HepG2 (cell line): Measurements from ENCODE around the gene RPRD2. TPM values are rescaled to one million over a fixed set of nuclear protein-coding genes. Genes with fewer than 3 reads are reported as not detected.

ENCODE experiments used
- ATF7 ChIP-seq, 2 experiments: fragments of 450-650 bp in 1 of 2; sonication (generic) in 1 of 2; formaldehyde crosslinking in 1 of 2; IDR thresholded peaks; 2 replicates each; pipeline versions ENCODE4 v1.4.0 to v1.6.1; 2016 to 2020; ENCODE audit warnings: antibody characterized with exemption in 1 of 2, mild to moderate bottlenecking in 1 of 2, missing genetic modification reagents in 1 of 2
- FOSL2 ChIP-seq: sonication (generic); formaldehyde crosslinking; IDR thresholded peaks from 2 replicates; pipeline ENCODE4 v1.4.0; 2020; ENCODE audit warnings: missing genetic modification reagents
- MEF2D ChIP-seq: sonication (generic); formaldehyde crosslinking; IDR thresholded peaks from 2 replicates; pipeline ENCODE4 v1.5.1; 2020; ENCODE audit warnings: mild to moderate bottlenecking, missing genetic modification reagents
- RFX1 ChIP-seq: fragments of 450-650 bp; IDR thresholded peaks from 2 replicates; pipeline ENCODE4 v1.6.1; 2017
- SAFB2 ChIP-seq: sonication (generic); formaldehyde crosslinking; IDR thresholded peaks from 2 replicates; pipeline ENCODE4 v1.5.1; 2020; ENCODE audit warnings: missing genetic modification reagents, low read depth, mild to moderate bottlenecking, borderline replicate concordance
- SPEN ChIP-seq: sonication (generic); formaldehyde crosslinking; IDR thresholded peaks from 2 replicates; pipeline ENCODE4 v1.5.1; 2020; ENCODE audit warnings: low read depth, mild to moderate bottlenecking, missing genetic modification reagents
- TBX3 ChIP-seq: fragments of 450-650 bp; IDR thresholded peaks from 2 replicates; pipeline ENCODE4 v1.6.1; 2017; ENCODE audit warnings: antibody characterized with exemption, mild to moderate bottlenecking, inconsistent platforms, borderline replicate concordance
- ZC3H13 ChIP-seq: sonication (generic); formaldehyde crosslinking; IDR thresholded peaks from 2 replicates; pipeline ENCODE4 v1.8.1; 2023; ENCODE audit warnings: mild to moderate bottlenecking, missing genetic modification reagents, moderate library complexity
- ZNF235 ChIP-seq: sonication (generic); formaldehyde crosslinking; IDR thresholded peaks from 2 replicates; pipeline ENCODE4 v1.8.1; 2023; ENCODE audit warnings: mild to moderate bottlenecking, missing genetic modification reagents, borderline replicate concordance
- ZNF572 ChIP-seq: sonication (generic); formaldehyde crosslinking; IDR thresholded peaks from 2 replicates; pipeline ENCODE4 v1.5.1; 2020; ENCODE audit warnings: mild to moderate bottlenecking, missing genetic modification reagents
- ZNF780A ChIP-seq: sonication (generic); formaldehyde crosslinking; IDR thresholded peaks from 2 replicates; pipeline ENCODE4 v1.8.0; 2022; ENCODE audit warnings: mild to moderate bottlenecking, missing genetic modification reagents, moderate library complexity
- ZSCAN25 ChIP-seq: sonication (generic); formaldehyde crosslinking; IDR thresholded peaks from 2 replicates; pipeline ENCODE4 v1.8.0; 2022; ENCODE audit warnings: mild to moderate bottlenecking, missing genetic modification reagents
- polyA plus RNA-seq, 8 experiments: library from polyadenylated mRNA; depleted of rRNA in 3 of 8; stranded (reverse) in 7 of 8; unstranded in 1 of 8; fragments of >200 nt; fragmentation: Illumina TruSeq in 4 of 8; extraction: Trizol in 4 of 8; gene quantifications; 2 replicates each; pipeline versions ENCODE4 v1.2.1 to v1.2.3, GENCODE V29; 2011 to 2016; ENCODE audit warnings: low read depth in 4 of 8, missing spikeins in 1 of 8, mixed read lengths in 1 of 8; ENCODE audit not compliant: insufficient read depth in 1 of 8
- total RNA-seq, 5 experiments: library from RNA; depleted of rRNA; stranded (reverse); fragments of >200 nt; fragmentation: Illumina TruSeq; extraction: Trizol; gene quantifications; 2 replicates each; pipeline ENCODE4 v1.2.3, GENCODE V29; 2016; ENCODE audit warnings: low read depth in 1 of 5
- TF ChIP-seq, protein P1 (sequence below): sonication (generic); formaldehyde crosslinking; IDR thresholded peaks from 2 replicates; pipeline ENCODE4 v1.8.0; 2022; ENCODE audit warnings: low read depth, missing genetic modification reagents
- TF ChIP-seq, protein P2 (sequence below): IDR thresholded peaks from 2 replicates; pipeline ENCODE4 v1.6.1; 2016; ENCODE audit warnings: low read depth, borderline replicate concordance
- TF ChIP-seq, protein P3 (sequence below): sonication (generic); formaldehyde crosslinking; IDR thresholded peaks from 2 replicates; pipeline ENCODE4 v1.4.0; 2020; ENCODE audit warnings: low read depth, missing genetic modification reagents
- TF ChIP-seq, protein P4 (sequence below): sonication (generic); formaldehyde crosslinking; IDR thresholded peaks from 2 replicates; pipeline ENCODE4 v1.5.0; 2020; ENCODE audit warnings: mild to moderate bottlenecking, missing genetic modification reagents, moderate library complexity
- TF ChIP-seq, protein P5 (sequence below): IDR thresholded peaks from 2 replicates; pipeline ENCODE4 v1.4.0; 2020; ENCODE audit warnings: mild to moderate bottlenecking, missing genetic modification reagents

The RPRD2 gene
- total and polyA plus RNA-seq, 2 of the 13 experiments (the other 11 are each of a cell fraction or from before 2014, with no cell fraction given): 8.0 to 8.9 TPM

DNA sequence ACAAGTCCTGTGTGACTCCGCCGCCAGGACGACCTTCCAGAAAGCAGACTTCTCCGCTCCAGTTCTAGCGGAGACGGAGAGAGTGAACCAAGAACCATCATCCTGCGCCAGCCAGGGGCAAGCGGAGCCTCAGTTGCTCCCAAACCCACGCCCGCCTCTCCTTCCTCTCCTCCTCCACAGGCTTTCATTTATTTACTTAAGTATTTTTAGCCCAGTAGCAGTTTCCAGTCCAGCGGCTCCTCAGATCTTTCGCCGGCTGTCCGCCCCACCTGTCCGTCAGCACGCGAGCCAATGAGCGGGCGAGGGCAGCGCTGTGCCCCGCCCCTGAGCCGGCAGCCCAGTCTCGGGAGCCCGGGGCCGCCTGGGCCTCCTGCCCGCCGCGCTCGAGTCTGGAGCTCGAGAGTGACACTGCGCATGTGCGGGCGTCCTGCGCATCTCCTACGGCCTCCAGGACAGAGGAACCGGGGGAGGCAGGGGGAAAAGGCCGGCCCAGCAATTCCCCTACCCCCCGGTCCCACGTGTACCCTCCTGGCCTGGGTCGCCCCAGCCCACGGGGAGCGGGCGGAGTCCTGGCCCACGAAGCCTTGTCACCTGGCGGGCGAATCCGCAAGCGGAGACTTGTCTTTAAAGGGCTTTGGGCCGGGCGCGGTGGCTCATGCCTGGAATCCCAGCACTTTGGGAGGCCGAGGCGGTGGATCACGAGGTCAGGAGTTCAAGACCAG lies 151.5 kb downstream of the RPRD2 start, which contains the start of gene FALEC (continued):
- TF ChIP-seq, protein P1, sequence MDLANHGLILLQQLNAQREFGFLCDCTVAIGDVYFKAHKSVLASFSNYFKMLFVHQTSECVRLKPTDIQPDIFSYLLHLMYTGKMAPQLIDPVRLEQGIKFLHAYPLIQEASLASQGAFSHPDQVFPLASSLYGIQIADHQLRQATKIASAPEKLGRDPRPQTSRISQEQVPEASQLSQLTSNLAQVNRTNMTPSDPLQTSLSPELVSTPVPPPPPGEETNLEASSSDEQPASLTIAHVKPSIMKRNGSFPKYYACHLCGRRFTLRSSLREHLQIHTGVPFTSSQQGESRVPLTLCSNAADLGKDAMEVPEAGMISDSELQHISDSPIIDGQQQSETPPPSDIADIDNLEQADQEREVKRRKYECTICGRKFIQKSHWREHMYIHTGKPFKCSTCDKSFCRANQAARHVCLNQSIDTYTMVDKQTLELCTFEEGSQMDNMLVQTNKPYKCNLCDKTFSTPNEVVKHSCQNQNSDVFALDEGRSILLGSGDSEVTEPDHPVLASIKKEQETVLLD (CRISPR knock-in tag): no peak
- TF ChIP-seq FOSL2 (CRISPR knock-in tag): no peak
- TF ChIP-seq, protein P2, sequence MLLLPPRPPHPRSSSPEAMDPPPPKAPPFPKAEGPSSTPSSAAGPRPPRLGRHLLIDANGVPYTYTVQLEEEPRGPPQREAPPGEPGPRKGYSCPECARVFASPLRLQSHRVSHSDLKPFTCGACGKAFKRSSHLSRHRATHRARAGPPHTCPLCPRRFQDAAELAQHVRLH (CRISPR knock-in tag): 0 out of 2 replicates have a peak, but pooled peaks have one; percentile 14
- no peak for TF ChIP-seq SAFB2 (CRISPR knock-in tag)
- peak; percentile 41; the same call in 1 of the 2 replicates for TF ChIP-seq ZNF780A (CRISPR knock-in tag)
- TF ChIP-seq MEF2D (CRISPR knock-in tag): peak; percentile 93
- TF ChIP-seq RFX1: no peak
- no peak for TF ChIP-seq TBX3
- no peak for TF ChIP-seq ATF7 (IDR thresholded peaks at IDR 0.05)
- TF ChIP-seq ATF7 (CRISPR knock-in tag; IDR thresholded peaks at IDR 0.05): peak; percentile 37; the same call in 1 of the 2 replicates
- TF ChIP-seq, protein P3, sequence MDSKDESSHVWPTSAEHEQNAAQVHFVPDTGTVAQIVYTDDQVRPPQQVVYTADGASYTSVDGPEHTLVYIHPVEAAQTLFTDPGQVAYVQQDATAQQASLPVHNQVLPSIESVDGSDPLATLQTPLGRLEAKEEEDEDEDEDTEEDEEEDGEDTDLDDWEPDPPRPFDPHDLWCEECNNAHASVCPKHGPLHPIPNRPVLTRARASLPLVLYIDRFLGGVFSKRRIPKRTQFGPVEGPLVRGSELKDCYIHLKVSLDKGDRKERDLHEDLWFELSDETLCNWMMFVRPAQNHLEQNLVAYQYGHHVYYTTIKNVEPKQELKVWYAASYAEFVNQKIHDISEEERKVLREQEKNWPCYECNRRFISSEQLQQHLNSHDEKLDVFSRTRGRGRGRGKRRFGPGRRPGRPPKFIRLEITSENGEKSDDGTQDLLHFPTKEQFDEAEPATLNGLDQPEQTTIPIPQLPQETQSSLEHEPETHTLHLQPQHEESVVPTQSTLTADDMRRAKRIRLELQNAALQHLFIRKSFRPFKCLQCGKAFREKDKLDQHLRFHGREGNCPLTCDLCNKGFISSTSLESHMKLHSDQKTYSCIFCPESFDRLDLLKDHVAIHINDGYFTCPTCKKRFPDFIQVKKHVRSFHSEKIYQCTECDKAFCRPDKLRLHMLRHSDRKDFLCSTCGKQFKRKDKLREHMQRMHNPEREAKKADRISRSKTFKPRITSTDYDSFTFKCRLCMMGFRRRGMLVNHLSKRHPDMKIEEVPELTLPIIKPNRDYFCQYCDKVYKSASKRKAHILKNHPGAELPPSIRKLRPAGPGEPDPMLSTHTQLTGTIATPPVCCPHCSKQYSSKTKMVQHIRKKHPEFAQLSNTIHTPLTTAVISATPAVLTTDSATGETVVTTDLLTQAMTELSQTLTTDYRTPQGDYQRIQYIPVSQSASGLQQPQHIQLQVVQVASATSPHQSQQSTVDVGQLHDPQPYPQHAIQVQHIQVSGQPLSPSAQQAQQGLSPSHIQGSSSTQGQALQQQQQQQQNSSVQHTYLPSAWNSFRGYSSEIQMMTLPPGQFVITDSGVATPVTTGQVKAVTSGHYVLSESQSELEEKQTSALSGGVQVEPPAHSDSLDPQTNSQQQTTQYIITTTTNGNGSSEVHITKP: peak; percentile 43; the same call in 1 of the 2 replicates
- TF ChIP-seq, protein P4, sequence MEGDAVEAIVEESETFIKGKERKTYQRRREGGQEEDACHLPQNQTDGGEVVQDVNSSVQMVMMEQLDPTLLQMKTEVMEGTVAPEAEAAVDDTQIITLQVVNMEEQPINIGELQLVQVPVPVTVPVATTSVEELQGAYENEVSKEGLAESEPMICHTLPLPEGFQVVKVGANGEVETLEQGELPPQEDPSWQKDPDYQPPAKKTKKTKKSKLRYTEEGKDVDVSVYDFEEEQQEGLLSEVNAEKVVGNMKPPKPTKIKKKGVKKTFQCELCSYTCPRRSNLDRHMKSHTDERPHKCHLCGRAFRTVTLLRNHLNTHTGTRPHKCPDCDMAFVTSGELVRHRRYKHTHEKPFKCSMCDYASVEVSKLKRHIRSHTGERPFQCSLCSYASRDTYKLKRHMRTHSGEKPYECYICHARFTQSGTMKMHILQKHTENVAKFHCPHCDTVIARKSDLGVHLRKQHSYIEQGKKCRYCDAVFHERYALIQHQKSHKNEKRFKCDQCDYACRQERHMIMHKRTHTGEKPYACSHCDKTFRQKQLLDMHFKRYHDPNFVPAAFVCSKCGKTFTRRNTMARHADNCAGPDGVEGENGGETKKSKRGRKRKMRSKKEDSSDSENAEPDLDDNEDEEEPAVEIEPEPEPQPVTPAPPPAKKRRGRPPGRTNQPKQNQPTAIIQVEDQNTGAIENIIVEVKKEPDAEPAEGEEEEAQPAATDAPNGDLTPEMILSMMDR (CRISPR knock-in tag): no peak; the same call in 1 of the 2 replicates
- TF ChIP-seq ZC3H13 (CRISPR knock-in tag): 0 out of 2 replicates have a peak, but pooled peaks have one; percentile 5
- TF ChIP-seq ZNF235 (CRISPR knock-in tag): 0 out of 2 replicates have a peak, but pooled peaks have one; percentile 43
- TF ChIP-seq, protein P5, sequence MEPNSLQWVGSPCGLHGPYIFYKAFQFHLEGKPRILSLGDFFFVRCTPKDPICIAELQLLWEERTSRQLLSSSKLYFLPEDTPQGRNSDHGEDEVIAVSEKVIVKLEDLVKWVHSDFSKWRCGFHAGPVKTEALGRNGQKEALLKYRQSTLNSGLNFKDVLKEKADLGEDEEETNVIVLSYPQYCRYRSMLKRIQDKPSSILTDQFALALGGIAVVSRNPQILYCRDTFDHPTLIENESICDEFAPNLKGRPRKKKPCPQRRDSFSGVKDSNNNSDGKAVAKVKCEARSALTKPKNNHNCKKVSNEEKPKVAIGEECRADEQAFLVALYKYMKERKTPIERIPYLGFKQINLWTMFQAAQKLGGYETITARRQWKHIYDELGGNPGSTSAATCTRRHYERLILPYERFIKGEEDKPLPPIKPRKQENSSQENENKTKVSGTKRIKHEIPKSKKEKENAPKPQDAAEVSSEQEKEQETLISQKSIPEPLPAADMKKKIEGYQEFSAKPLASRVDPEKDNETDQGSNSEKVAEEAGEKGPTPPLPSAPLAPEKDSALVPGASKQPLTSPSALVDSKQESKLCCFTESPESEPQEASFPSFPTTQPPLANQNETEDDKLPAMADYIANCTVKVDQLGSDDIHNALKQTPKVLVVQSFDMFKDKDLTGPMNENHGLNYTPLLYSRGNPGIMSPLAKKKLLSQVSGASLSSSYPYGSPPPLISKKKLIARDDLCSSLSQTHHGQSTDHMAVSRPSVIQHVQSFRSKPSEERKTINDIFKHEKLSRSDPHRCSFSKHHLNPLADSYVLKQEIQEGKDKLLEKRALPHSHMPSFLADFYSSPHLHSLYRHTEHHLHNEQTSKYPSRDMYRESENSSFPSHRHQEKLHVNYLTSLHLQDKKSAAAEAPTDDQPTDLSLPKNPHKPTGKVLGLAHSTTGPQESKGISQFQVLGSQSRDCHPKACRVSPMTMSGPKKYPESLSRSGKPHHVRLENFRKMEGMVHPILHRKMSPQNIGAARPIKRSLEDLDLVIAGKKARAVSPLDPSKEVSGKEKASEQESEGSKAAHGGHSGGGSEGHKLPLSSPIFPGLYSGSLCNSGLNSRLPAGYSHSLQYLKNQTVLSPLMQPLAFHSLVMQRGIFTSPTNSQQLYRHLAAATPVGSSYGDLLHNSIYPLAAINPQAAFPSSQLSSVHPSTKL: 0 out of 2 replicates have a peak, but pooled peaks have one; percentile 7
- TF ChIP-seq ZSCAN25 (CRISPR knock-in tag): 0 out of 2 replicates have a peak, but pooled peaks have one; percentile 26
- TF ChIP-seq SPEN (CRISPR knock-in tag): peak; percentile 76
- no peak; the same call in 1 of the 2 replicates for TF ChIP-seq ZNF572 (CRISPR knock-in tag)
